Peyer's patch (tissue), 4 donors: ENCODE results near the gene LY6G6D. TPM values are rescaled to one million over a fixed set of nuclear protein-coding genes. Genes with fewer than 3 reads are reported as not detected.

ENCODE experiments used
- DNase-seq, 3 donors: peaks; one replicate each; pipeline ENCODE4 v3.0.0-alpha.2; 2017 to 2019
- H3K27ac ChIP-seq, 4 donors: fragments of 200-600 bp; sonication (generic); one replicate each; pipeline ENCODE4 v1.5.1; 2016 to 2019
- H3K27me3 ChIP-seq, 2 donors: fragments of 200-600 bp; sonication (generic); one replicate each; pipeline ENCODE4 v1.5.1; 2019
- H3K36me3 ChIP-seq, 3 donors: fragments of 200-600 bp; sonication (generic); one replicate each; pipeline ENCODE4 v1.5.1; 2016 to 2019
- H3K4me1 ChIP-seq, 4 donors: fragments of 200-600 bp; sonication (generic); one replicate each; pipeline ENCODE4 v1.5.1; 2016 to 2019
- H3K4me3 ChIP-seq, 4 donors: fragments of 200-600 bp; sonication (generic); 1 replicate in 3 of 4; 2 replicates in 1 of 4; pipeline ENCODE4 v1.5.1; 2016 to 2019; ENCODE audit warnings: mild to moderate bottlenecking in 1 of 4
- H3K9me3 ChIP-seq, 4 donors: fragments of 200-600 bp; sonication (generic); one replicate each; pipeline ENCODE4 v1.5.1; 2016 to 2019; ENCODE audit warnings: mild to moderate bottlenecking in 1 of 4
- CTCF ChIP-seq, 6 experiments: fragments of 450-650 bp in 4 of 6; fragments of 200-600 bp in 2 of 6; sonication (generic) in 1 of 6; IDR thresholded peaks; one replicate each; pipeline ENCODE4 v1.5.1; 2017 to 2019; ENCODE audit warnings: antibody characterized with exemption in 6 of 6, mild to moderate bottlenecking in 3 of 6, moderate library complexity in 1 of 6
- POLR2A ChIP-seq, 2 donors: fragments of 450-650 bp; IDR thresholded peaks; one replicate each; pipeline ENCODE4 v1.5.1; 2017; ENCODE audit warnings: antibody characterized with exemption in 2 of 2, mild to moderate bottlenecking in 2 of 2, moderate library complexity in 2 of 2
- small RNA-seq, 2 donors: library from RNA; depleted of rRNA; stranded (forward); fragments of <200 nt; gene quantifications; one replicate each; pipeline ENCODE3, GENCODE V24; 2016
- total RNA-seq, 4 donors: library from RNA; depleted of rRNA; stranded (reverse); fragments of >200 nt; gene quantifications; one replicate each; pipeline ENCODE4 v1.1.0, GENCODE V29; 2016

LY6G6D gene
- total RNA-seq, 4 donors from 2014 or later: not detected

GRCh38 chr6:31765559-31765909 is 50.4 kb downstream of the LY6G6D start:
- TF ChIP-seq CTCF (IDR thresholded peaks at IDR 0.05): no peak
- TF ChIP-seq POLR2A (IDR thresholded peaks at IDR 0.05): no peak
- H3K9me3 ChIP-seq: no peaks in the 10 kb centered on the region
- no peak overlapping the region for H3K27ac ChIP-seq
- DNase-seq: no peak
- no peaks in the 10 kb centered on the region for H3K36me3 ChIP-seq
- no peaks in the 10 kb centered on the region for H3K27me3 ChIP-seq
- H3K4me3 ChIP-seq: peak overlapping the region in 1 of 4 donors; percentile 41
- peaks cover 0 to 23% (median 0%) of the 10 kb centered on the region in 4 donors for H3K4me1 ChIP-seq

GRCh38 chr6:31765910-31766794 is 51.0 kb downstream of the LY6G6D start:
- peak overlapping the region in 2 of 4 donors; percentile 41 for H3K4me3 ChIP-seq
- no peaks in the 10 kb centered on the region for H3K27me3 ChIP-seq
- H3K9me3 ChIP-seq: no peaks in the 10 kb centered on the region
- DNase-seq: peak in 2 of 3 donors; percentile 66 to 79
- H3K4me1 ChIP-seq: peaks cover 0 to 19% (median 0%) of the 10 kb centered on the region in 4 donors
- H3K27ac ChIP-seq: peak overlapping the region in 1 of 4 donors; percentile 18
- TF ChIP-seq POLR2A (IDR thresholded peaks at IDR 0.05) (peak in 1 of 2 donors; percentile 19), CTCF (IDR thresholded peaks at IDR 0.05) (no peak)
- no peaks in the 10 kb centered on the region for H3K36me3 ChIP-seq

GRCh38 chr6:31767096-31767645 is 52.0 kb downstream of the LY6G6D start:
- no peak for DNase-seq
- Histone ChIP-seq H3K36me3 (no peaks in the 10 kb centered on the region), H3K4me3 (no peak overlapping the region), H3K27ac (no peak overlapping the region), H3K27me3 (no peaks in the 10 kb centered on the region), H3K4me1 (peaks cover 0 to 15% (median 0%) of the 10 kb centered on the region in 4 donors), H3K9me3 (no peaks in the 10 kb centered on the region)
- TF ChIP-seq POLR2A (IDR thresholded peaks at IDR 0.05): no peak
- TF ChIP-seq CTCF (IDR thresholded peaks at IDR 0.05): no peak

Small RNAs within 50 kb of the gene (small RNA-seq; reads per million reads assigned to genes)
- gene LY6G6D: 0 reads per million in 2 donors
- 0 to 0.47 reads per million in 2 donors for gene MIR4646
- 0 reads per million in 2 donors for gene MSH5-SAPCD1
- 0 reads per million in 2 donors for gene RNU6-850P
- 0 reads per million in 2 donors for gene SAPCD1

Other genes starting within 250 kb of the LY6G6D start
- 1 to 10 TPM; 4.7 to 9.9 (median 8.0) TPM for gene MICB, start 217.2 kb upstream of the LY6G6D start, total RNA-seq
- not detected for gene MCCD1, start 186.4 kb upstream of the LY6G6D start, total RNA-seq
- gene DDX39B, start 173.3 kb upstream of the LY6G6D start, total RNA-seq: 1,000 to 10,000 TPM in 1 of 4 donors, 100 to 1,000 TPM in 3; 161 to 1,087 (median 280) TPM
- gene ATP6V1G2, start 168.7 kb upstream of the LY6G6D start, total RNA-seq: not detected
- gene NFKBIL1, start 167.7 kb upstream of the LY6G6D start, total RNA-seq: 10 to 100 TPM; 20.0 to 34.5 (median 30.1) TPM
- gene LTA, start 143.1 kb upstream of the LY6G6D start, total RNA-seq: not detected
- 1 to 10 TPM in 1 of 4 donors, under 1 TPM in 1, not detected in 2; 0.67 to 3.4 TPM for gene TNF, start 139.8 kb upstream of the LY6G6D start, total RNA-seq
- gene LTB, start 132.9 kb upstream of the LY6G6D start, total RNA-seq: 10 to 100 TPM in 1 of 4 donors, not detected in 3; 14.9 TPM
- 10 to 100 TPM in 1 of 4 donors, 1 to 10 TPM in 1, not detected in 2; 2.5 to 11.6 TPM for gene LST1, start 129.1 kb upstream of the LY6G6D start, total RNA-seq
- not detected for gene NCR3, start 122.3 kb upstream of the LY6G6D start, total RNA-seq
- gene AIF1, start 100.1 kb upstream of the LY6G6D start, total RNA-seq: 100 to 1,000 TPM in 1 of 4 donors, 10 to 100 TPM in 1, 1 to 10 TPM in 2; 6.1 to 112 (median 11.2) TPM
- 100 to 1,000 TPM in 3 of 4 donors, 10 to 100 TPM in 1; 67.1 to 133 (median 126) TPM for gene PRRC2A, start 94.6 kb upstream of the LY6G6D start, total RNA-seq
- 100 to 1,000 TPM; 242 to 421 (median 323) TPM for gene BAG6, start 62.7 kb upstream of the LY6G6D start, total RNA-seq
- 10 to 100 TPM in 3 of 4 donors, not detected in 1; 10.0 to 34.9 (median 10.9) TPM for gene APOM, start 59.5 kb upstream of the LY6G6D start, total RNA-seq
- 10 to 100 TPM; 26.4 to 46.7 (median 37.2) TPM for gene C6orf47, start 54.6 kb upstream of the LY6G6D start, total RNA-seq
- 10 to 100 TPM; 29.4 to 63.5 (median 41.9) TPM for gene GPANK1, start 50.4 kb upstream of the LY6G6D start, total RNA-seq
- 100 to 1,000 TPM; 209 to 243 (median 227) TPM for gene CSNK2B, start 49.3 kb upstream of the LY6G6D start, total RNA-seq
- gene LY6G5B, start 45.4 kb upstream of the LY6G6D start, total RNA-seq: 10 to 100 TPM in 3 of 4 donors, 1 to 10 TPM in 1; 7.2 to 25.6 (median 19.7) TPM
- not detected for gene LY6G5C, start 34.3 kb upstream of the LY6G6D start, total RNA-seq
- 10 to 100 TPM; 44.1 to 92.6 (median 63.1) TPM for gene ABHD16A, start 12.0 kb upstream of the LY6G6D start, total RNA-seq
- not detected for gene LY6G6F, start 8.5 kb upstream of the LY6G6D start, total RNA-seq
- gene LY6G6C, start 6.4 kb downstream of the LY6G6D start, total RNA-seq: not detected
- gene MPIG6B, start 8.0 kb downstream of the LY6G6D start, total RNA-seq: not detected
- gene DDAH2, start 14.0 kb downstream of the LY6G6D start, total RNA-seq: 100 to 1,000 TPM in 1 of 4 donors, 10 to 100 TPM in 3; 25.6 to 136 (median 53.3) TPM
- gene CLIC1, start 21.2 kb downstream of the LY6G6D start, total RNA-seq: 100 to 1,000 TPM; 207 to 307 (median 270) TPM
- 10 to 100 TPM; 21.4 to 72.6 (median 46.1) TPM for gene MSH5, start 24.7 kb downstream of the LY6G6D start, total RNA-seq
- gene SAPCD1, start 47.3 kb downstream of the LY6G6D start, total RNA-seq: 10 to 100 TPM in 1 of 4 donors, 1 to 10 TPM in 3; 6.6 to 10.3 (median 9.5) TPM
- 10 to 100 TPM in 3 of 4 donors, not detected in 1; 16.8 to 26.0 (median 19.7) TPM for gene VWA7, start 62.0 kb downstream of the LY6G6D start, total RNA-seq
- 10 to 100 TPM; 33.9 to 53.6 (median 44.7) TPM for gene VARS1, start 80.4 kb downstream of the LY6G6D start, total RNA-seq
- gene LSM2, start 91.6 kb downstream of the LY6G6D start, total RNA-seq: 10 to 100 TPM; 11.8 to 42.9 (median 19.1) TPM
- 1 to 10 TPM in 2 of 4 donors, under 1 TPM in 1, not detected in 1; 0.88 to 1.7 (median 1.5) TPM for gene HSPA1L, start 99.9 kb downstream of the LY6G6D start, total RNA-seq
- gene HSPA1A, start 100.2 kb downstream of the LY6G6D start, total RNA-seq: 100 to 1,000 TPM in 1 of 4 donors, 10 to 100 TPM in 3; 38.1 to 123 (median 67.0) TPM
- gene HSPA1B, start 112.4 kb downstream of the LY6G6D start, total RNA-seq: 100 to 1,000 TPM in 3 of 4 donors, 10 to 100 TPM in 1; 85.7 to 199 (median 146) TPM
- gene NEU1, start 147.5 kb downstream of the LY6G6D start, total RNA-seq: 100 to 1,000 TPM in 1 of 4 donors, 10 to 100 TPM in 3; 11.6 to 100 (median 81.8) TPM
- gene SLC44A4, start 163.6 kb downstream of the LY6G6D start, total RNA-seq: 100 to 1,000 TPM in 3 of 4 donors, 10 to 100 TPM in 1; 64.4 to 508 (median 436) TPM
- gene EHMT2, start 182.3 kb downstream of the LY6G6D start, total RNA-seq: 10 to 100 TPM; 25.0 to 75.1 (median 50.6) TPM
- 1 to 10 TPM in 3 of 4 donors, not detected in 1; 1.0 to 5.0 (median 1.9) TPM for gene ZBTB12, start 186.7 kb downstream of the LY6G6D start, total RNA-seq
- gene C2, start 212.4 kb downstream of the LY6G6D start, total RNA-seq: 10 to 100 TPM; 15.3 to 63.2 (median 38.4) TPM
- 100 to 1,000 TPM in 1 of 4 donors, 10 to 100 TPM in 3; 23.1 to 183 (median 89.9) TPM for gene CFB, start 230.7 kb downstream of the LY6G6D start, total RNA-seq
- gene NELFE, start 243.6 kb downstream of the LY6G6D start, total RNA-seq: 10 to 100 TPM; 45.4 to 59.7 (median 50.2) TPM
- gene SKIC2, start 243.8 kb downstream of the LY6G6D start, total RNA-seq: 100 to 1,000 TPM in 2 of 4 donors, 10 to 100 TPM in 2; 81.3 to 130 (median 107) TPM